GM19238 (cell line): Measurements from ENCODE around the gene CEACAM6.

Experiments
- DNase-seq: peaks from one replicate; pipeline ENCODE4 v3.0.0; 2011; ENCODE audit warnings: low spot score; ENCODE audit not compliant: insufficient read length

The CEACAM6 gene

DNA sequence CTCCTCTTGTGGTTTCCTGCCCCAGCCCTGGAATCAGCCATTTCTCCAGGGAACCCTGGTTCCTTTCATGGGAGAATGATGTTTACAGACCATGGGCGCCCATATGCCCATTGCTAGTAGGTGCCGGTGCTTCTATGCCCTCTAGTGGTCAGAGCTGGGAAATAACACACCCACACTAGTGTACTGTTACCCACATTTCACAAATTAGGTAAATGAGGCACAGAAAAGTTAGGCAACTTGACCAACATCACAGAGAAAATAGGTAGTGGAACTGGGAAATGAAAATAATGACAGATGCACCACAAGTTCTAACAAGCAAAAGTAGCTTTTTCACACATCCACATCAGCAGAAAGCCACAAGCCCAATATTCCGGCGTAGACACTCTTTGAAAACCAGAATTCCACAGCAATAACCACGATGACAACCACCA is 39.7 kb downstream of the CEACAM6 start:
- no peak for DNase-seq

DNA sequence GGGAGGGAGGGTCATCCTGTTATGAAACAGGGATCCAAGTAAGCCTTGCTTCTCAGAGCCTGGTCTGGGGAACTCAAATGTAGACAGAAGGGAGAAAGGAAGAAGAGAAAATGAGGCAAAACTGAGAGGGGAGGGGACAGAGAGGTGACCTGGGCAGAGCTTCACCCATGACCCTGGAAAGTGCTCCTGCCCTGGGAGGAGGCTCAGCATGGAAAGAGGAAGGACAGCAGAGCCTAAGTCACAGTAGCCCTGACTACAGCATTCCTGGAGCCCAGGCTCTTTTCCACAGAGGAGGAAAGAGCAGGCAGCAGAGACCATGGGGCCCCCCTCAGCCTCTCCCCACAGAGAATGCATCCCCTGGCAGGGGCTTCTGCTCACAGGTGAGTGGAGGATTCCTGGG is 41.0 kb downstream of the CEACAM6 start, which contains the start of gene CEACAM3:
Gene CEACAM3 (plus strand): TSS at position 226 of the 400 bp plus-strand sequence. CDS start 91 bp downstream, at position 317.
- no peak for DNase-seq

DNA sequence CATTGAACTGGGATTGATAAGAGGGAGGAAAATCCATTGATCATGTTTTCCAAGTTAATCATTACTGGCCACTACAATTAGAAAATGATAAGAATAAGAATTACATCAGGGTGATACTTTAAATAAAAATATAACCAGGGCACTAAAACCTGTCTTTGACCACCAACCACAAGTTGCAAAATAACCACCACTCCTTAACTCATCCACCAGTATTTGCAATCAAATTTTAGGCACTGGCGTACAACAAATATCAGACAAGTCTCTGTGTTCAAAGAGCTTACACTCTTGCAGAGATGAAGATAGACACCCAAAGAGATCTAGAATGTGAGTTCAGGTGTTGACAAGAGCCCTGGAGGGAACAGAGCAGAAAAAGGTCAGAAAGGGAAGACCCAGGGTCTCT is 41.6 kb downstream of the CEACAM6 start:
- DNase-seq, result no peak

DNA sequence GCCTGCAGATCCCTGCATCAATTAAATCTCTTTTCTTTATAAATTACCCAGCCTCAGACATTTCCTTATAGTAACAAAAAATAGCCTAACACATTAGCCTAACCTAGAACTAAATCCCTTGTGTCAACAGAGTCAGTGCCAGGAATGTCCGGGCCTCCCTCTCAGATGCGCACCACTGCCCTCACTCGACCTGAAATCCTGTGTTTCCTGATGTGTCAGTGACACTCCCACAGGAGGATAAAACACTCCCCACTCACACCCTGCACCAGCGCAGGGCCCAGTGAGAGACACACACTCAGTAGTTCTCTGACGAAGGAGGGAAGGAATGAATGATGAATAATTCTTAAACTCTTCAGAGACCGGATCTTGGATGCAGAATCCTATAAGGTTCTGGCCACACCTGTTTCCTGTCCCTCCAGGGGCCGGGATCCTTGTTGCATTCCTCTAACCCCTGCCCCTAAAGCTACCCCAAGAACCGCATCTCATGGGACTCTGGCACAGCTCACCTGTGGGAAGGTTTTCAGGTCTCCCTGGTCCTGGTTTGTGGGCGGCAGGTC is 44.2 kb downstream of the CEACAM6 start:
- no peak for DNase-seq

DNA sequence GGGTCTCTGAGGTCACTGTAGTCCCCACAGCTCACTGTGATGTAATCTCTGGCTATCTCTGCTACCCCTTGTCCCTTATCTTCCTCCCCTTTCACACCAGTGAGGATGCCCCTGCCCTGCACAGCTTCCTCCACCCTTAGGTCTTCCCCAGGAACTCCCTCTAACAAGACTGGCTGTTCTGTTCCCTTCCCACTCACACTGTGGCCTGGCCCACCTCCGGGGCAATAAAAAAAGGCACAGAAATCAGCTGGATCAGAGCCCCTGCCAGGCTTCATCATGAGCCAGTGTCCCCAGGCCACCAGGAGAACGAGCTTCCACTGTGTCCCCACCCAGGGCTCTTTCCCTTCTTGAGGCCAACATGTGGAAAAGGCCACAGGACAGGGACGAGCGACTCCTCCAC is 45.7 kb downstream of the CEACAM6 start:
- no peak for DNase-seq

DNA sequence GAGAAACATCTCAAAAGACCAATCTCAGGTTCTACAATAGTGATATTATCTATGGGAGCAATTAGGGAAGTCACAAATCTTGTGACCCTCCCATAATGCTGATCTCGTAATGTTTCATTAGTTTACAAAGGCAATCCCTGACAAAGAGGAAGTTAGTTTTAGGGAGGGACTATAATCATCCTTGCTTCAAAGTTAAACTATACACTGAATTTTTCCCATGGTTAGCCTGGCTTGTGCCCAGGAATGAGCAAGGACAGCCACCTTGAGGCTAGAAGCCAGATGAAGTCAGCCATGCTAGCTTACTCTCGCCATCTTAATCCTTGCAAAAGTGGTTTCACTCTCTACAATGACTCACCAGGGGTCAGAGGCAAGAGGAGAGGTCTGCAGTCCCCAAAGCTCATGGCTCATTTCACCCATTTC is 46.5 kb downstream of the CEACAM6 start:
- no peak for DNase-seq

DNA sequence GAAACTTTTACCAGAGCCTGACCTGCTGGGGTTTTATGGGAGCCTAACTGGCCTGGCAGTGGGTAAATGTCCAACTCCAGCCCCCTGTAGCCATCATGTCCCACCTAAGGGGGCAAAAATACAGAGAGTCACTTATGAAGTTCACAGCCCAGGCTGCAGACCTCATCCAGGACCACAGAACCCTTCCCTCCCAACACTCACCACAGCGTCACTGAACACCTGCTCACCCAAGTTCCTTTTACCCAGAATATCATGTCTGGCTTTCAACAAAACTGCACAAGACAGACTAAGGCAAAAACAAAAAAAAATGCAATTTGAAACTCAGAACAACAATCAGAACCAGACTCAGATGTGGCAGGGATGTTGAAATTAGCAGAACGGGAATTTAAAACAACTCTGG is 47.4 kb downstream of the CEACAM6 start:
- DNase-seq, result no peak

DNA sequence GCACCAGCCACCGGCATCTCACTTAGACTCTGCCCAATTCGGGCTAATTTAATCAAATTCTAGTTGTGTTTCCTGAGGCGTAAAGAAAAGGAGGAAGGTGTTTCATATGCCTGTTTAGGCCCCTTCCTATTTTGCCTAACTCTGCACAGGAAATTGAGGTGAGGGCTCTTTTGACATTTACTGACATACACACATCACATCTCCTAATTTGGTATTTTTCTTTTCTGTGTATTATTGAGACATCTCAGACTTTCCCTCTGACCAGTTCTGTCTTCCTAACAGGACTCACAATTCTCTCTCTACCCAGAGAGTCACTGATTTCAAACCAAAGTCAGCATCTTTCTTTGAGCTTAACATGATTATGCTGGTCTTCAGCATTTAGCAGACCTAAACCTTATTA is 49.0 kb downstream of the CEACAM6 start:
- no peak for DNase-seq

DNA sequence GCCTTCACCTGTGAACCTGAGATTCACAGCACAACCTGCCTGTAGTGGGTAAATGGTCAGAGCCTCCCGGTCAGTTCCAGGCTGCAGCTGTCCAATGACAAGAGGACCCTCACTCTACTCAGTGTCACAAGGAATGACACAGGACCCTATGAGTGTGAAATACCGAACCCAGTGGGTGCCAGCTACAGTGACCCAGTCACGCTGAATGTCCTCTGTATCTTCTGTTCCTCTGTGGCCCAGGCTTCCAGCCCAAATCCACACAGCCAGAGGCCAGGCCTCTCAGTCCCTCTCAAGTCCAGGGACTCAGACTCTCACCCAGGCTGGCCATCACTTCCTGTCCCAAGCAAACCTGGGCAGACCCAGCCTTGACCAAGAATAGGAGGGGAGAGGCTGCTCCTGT is 51.8 kb downstream of the CEACAM6 start:
- DNase-seq, result no peak

DNA sequence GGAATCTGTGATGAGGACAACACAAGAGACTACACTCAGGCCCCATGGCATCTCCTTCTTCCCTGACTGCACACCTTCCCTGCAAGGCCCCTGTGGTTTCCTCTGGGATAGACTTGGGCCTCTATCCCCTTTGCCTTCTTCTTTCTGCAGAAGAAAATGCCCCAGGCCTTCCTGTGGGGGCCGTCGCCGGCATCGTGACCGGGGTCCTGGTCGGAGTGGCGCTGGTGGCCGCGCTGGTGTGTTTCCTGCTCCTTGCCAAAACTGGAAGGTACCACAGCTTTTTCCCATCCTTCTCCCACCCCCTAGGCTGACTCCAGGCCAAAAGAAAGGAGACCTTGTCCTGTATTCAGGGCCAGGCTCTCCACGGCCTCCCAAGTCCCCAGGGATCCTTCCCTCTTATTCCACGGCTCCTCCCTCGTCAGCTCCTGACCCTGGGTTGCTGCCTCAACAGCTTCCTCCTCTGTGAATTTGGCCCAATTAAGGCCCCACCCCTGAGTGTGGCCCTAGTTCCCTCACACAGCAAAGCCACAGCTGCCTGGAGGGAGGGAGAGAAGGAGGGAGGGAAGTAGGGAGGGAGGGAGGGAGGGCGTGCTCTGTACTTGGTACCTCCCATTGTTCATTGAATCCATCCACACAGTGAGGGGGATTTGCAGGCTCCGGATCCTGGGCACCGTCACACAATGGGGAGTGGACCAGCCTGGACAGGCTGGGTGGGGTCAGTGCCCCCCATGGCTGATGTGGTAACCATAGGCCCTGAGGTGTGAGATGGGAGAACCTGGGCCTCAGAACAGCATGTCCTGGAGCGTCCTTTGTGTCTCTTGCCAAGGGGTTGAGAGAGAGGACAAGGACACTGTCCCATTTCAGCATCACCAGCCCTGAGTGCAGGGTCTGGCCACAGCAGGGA is 53.6 kb downstream of the CEACAM6 start:
- DNase-seq, result no peak

DNA sequence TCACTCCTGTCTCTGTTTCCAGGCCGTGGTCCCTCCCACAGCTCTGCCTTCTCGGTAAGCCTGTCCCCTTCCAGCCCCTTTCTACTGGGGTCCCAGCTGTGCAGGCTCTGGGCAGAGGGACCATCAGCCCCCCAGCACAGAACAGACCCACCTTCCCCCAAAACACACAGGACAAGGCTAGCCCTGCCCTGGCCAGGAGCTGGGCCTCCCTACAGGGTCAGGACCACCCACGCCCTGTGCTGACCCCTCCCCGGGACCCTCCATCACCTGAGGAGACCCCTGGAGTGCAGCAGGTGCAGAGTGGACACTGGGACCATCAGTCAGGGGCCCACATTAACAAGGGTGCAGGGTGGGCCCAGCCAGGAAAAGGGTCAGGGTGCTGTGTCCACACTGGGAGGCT is 55.0 kb downstream of the CEACAM6 start:
- DNase-seq, result no peak

DNA sequence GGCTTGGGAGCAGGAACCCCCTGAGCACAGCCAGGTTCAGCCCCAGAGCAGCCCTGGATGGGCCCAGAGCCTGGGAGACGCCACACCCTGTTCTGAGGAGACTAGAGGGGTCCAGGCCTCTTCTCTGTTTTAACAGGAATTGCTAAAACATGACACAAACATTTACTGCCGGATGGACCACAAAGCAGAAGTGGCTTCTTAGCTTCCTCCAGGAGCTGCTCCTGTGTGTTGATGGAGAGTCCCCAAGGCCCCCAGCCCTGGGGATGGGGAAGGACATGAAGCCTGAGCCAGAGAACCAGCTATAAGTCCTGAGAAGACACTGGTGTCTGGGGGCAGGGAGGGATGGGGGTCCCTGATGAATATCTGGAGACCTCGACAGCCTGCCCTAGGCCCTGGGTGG is 55.7 kb downstream of the CEACAM6 start:
- DNase-seq, result no peak

DNA sequence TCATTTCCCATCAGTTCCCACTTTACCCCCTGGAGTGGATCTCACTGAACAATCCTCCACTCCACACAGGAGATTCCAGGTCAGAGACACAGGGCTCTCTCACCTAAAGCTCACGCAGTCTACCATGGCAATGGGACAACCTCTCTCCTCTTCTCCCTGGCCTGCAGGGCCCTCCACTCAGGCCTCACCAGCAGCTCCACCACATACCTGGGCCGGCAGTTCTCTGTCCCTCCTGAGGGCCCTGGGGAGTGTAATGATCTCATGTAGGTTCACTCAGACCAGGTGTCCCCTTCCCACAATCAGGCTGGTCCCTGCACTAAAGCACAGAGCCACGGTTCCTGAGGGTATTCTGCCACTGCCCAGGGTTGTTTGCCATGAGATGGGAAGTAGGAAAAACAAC is 56.7 kb downstream of the CEACAM6 start:
- DNase-seq, result no peak

DNA sequence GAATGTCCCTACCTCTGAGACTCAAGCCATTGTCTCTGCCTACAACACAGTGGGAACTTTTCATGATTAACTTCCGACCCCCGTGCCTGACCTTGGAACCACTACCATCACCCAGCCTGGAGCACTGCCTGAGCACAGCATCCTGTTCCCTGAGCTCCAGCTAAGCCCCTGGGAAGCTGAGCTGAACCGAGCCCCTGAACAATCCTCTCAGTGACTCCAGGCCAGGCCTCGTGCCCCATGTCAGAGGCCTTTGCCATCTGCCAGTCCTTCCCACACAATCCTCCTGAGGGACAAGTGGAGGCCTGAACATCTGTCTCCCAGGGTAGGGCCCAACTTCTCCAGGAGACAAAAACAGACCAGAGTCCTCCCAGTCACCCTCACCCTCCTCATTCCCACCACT is 58.6 kb downstream of the CEACAM6 start:
- DNase-seq, result no peak

DNA sequence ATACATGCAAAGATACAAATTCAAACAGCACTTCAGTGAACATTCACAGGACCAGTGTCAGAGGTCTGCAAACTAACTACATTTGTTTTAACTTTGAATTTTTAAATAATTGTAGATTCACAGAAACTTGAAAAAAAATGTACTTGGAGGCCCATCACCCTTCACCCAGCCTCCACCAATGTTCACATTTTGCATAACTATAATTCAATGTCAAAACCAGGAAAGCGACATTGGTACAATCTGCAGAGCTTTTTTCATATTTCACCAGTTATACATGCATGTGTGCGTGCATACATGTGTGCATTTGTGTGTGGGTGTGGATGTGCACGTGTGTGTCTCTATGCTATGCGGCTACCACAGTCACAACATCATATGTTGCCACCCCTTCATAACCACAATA is 60.0 kb downstream of the CEACAM6 start:
- DNase-seq, result no peak

DNA sequence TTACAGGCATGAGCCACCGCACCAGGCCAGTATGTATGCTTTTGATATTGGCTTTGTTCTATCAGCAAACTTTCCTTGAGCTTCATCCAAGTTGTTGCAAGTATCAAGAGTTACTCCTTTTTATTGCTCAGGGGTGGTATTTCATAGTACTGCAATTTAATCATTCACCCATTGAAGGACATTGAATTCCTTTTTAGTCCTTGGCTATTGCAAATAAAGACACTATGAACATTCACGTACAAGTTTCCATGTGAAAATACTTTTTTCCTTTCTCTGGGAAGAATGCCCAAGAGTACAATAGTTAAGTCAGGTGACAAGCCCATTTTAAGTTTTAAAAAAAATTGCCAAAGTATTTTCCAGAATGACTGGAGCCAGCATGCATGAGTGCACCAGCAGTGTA is 61.4 kb downstream of the CEACAM6 start:
- no peak for DNase-seq

DNA sequence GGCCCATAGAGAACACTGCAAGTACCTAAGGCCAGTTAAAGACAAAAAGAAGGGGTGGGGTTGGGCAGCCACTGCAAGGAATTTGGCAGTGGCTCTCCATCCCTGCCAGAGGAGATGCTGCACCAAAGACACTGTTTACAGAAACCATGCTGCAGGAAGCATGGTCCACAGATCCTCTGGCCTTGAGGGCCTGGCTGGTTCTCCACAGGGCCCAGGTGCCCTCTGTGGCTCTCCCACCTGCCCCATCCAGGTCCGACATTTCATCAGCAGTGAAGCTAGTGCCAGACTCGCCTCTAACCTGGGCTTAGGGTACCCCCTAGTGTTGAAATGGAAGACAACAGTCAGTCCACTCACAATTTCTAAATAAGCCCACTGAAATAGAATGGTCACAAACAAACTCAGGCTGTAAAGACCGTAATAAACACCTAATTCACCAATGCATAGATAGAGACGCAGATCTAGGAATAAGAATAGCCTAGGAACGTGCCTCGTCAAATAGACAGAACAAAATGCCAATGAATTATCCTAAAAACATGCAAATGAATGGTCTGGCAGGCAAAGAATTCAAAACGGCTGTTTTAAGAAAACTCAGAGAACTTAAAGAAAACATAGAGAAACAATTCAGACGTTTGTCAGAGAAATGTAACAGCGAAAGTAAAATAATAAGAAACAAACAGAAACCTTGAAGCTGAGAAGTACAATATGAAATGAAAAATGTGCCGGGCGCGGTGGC is 65.8 kb downstream of the CEACAM6 start:
- DNase-seq, result peak; percentile 64
